ENCODE results near the gene ARHGAP9.
A peak's percentile ranks its signal among the peaks of the same experiment; 100 is the strongest.

The ARHGAP9 gene

GRCh38 chr12:57454566-57455373 is 24.9 kb downstream of the ARHGAP9 start, which contains the start of gene INHBE:
TSS of gene INHBE (plus strand) at chr12:57455307. CDS start at chr12:57455537, 230 bp downstream.
- H3K9ac ChIP-seq (ENCODE audit: low read depth, low read length), result peak within 1 kb of the TSS; percentile 51
- peak within 1 kb of the TSS; percentile 47 for H3K4me3 ChIP-seq (ENCODE audit: low read depth, low read length)
- peaks cover 39% of the 10 kb centered on the region for H3K4me1 ChIP-seq (ENCODE audit: control insufficient read depth, insufficient read depth, low read length)
- no peaks in the 10 kb centered on the region for H3K36me3 ChIP-seq (ENCODE audit: control insufficient read depth, insufficient read depth, low read length)
- H3K27me3 ChIP-seq (ENCODE audit: control insufficient read depth, insufficient read depth, low read length), result no peaks in the 10 kb centered on the region
- peak within 1 kb of the TSS; percentile 73 for H3K27ac ChIP-seq (ENCODE audit: low read depth, low read length)
- H3K9me3 ChIP-seq (ENCODE audit: control insufficient read depth, insufficient read depth, low read length), result no peaks in the 10 kb centered on the region

GRCh38 chr12:57454213-57454565 is 25.5 kb downstream of the ARHGAP9 start:
- H3K27me3 ChIP-seq (ENCODE audit: control insufficient read depth, insufficient read depth, low read length), result no peaks in the 10 kb centered on the region
- peak overlapping the region; percentile 73 for H3K27ac ChIP-seq (ENCODE audit: low read depth, low read length)
- no peaks in the 10 kb centered on the region for H3K9me3 ChIP-seq (ENCODE audit: control insufficient read depth, insufficient read depth, low read length)
- H3K4me1 ChIP-seq (ENCODE audit: control insufficient read depth, insufficient read depth, low read length), result peaks cover 39% of the 10 kb centered on the region
- no peak overlapping the region for H3K4me3 ChIP-seq (ENCODE audit: low read depth, low read length)
- peak overlapping the region; percentile 51 for H3K9ac ChIP-seq (ENCODE audit: low read depth, low read length)
- H3K36me3 ChIP-seq (ENCODE audit: control insufficient read depth, insufficient read depth, low read length), result no peaks in the 10 kb centered on the region

GRCh38 chr12:57452937-57453509 is 26.6 kb downstream of the ARHGAP9 start:
- H3K9me3 ChIP-seq (ENCODE audit: control insufficient read depth, insufficient read depth, low read length), result no peaks in the 10 kb centered on the region
- H3K4me1 ChIP-seq (ENCODE audit: control insufficient read depth, insufficient read depth, low read length), result peaks cover 31% of the 10 kb centered on the region
- no peak overlapping the region for H3K27ac ChIP-seq (ENCODE audit: low read depth, low read length)

GRCh38 chr12:57452181-57452936 is 27.3 kb downstream of the ARHGAP9 start:
- no peaks in the 10 kb centered on the region for H3K27me3 ChIP-seq (ENCODE audit: control insufficient read depth, insufficient read depth, low read length)
- H3K36me3 ChIP-seq (ENCODE audit: control insufficient read depth, insufficient read depth, low read length), result no peaks in the 10 kb centered on the region
- H3K9me3 ChIP-seq (ENCODE audit: control insufficient read depth, insufficient read depth, low read length), result no peaks in the 10 kb centered on the region
- no peak overlapping the region for H3K9ac ChIP-seq (ENCODE audit: low read depth, low read length)
- peaks cover 31% of the 10 kb centered on the region for H3K4me1 ChIP-seq (ENCODE audit: control insufficient read depth, insufficient read depth, low read length)
- no peak overlapping the region for H3K4me3 ChIP-seq (ENCODE audit: low read depth, low read length)
- no peak overlapping the region for H3K27ac ChIP-seq (ENCODE audit: low read depth, low read length)

More at GRCh38 chr12:57452937-57453509, 26.6 kb downstream of the ARHGAP9 start:
- H3K27me3 ChIP-seq (ENCODE audit: control insufficient read depth, insufficient read depth, low read length), result no peaks in the 10 kb centered on the region
- H3K36me3 ChIP-seq (ENCODE audit: control insufficient read depth, insufficient read depth, low read length), result no peaks in the 10 kb centered on the region
- no peak overlapping the region for H3K4me3 ChIP-seq (ENCODE audit: low read depth, low read length)
- H3K9ac ChIP-seq (ENCODE audit: low read depth, low read length), result no peak overlapping the region

- H3K9me3 ChIP-seq (ENCODE audit: control insufficient read depth, insufficient read depth, low read length), result no peaks in the 10 kb centered on the region
- H3K27me3 ChIP-seq (ENCODE audit: control insufficient read depth, insufficient read depth, low read length), result no peaks in the 10 kb centered on the region
- peaks cover 27% of the 10 kb centered on the region for H3K4me1 ChIP-seq (ENCODE audit: control insufficient read depth, insufficient read depth, low read length)
- no peak overlapping the region for H3K4me3 ChIP-seq (ENCODE audit: low read depth, low read length)
- H3K27ac ChIP-seq (ENCODE audit: low read depth, low read length), result no peak overlapping the region
- no peaks in the 10 kb centered on the region for H3K36me3 ChIP-seq (ENCODE audit: control insufficient read depth, insufficient read depth, low read length)
- H3K9ac ChIP-seq (ENCODE audit: low read depth, low read length), result no peak overlapping the region
Observed at GRCh38 chr12:57451233-57451778, 28.4 kb downstream of the ARHGAP9 start.

GRCh38 chr12:57450057-57450456 is 29.6 kb downstream of the ARHGAP9 start:
- no peak overlapping the region for H3K27ac ChIP-seq (ENCODE audit: low read depth, low read length)
- H3K4me3 ChIP-seq (ENCODE audit: low read depth, low read length), result no peak overlapping the region
- H3K4me1 ChIP-seq (ENCODE audit: control insufficient read depth, insufficient read depth, low read length), result peaks cover 17% of the 10 kb centered on the region
- H3K9me3 ChIP-seq (ENCODE audit: control insufficient read depth, insufficient read depth, low read length), result no peaks in the 10 kb centered on the region
- H3K36me3 ChIP-seq (ENCODE audit: control insufficient read depth, insufficient read depth, low read length), result no peaks in the 10 kb centered on the region
- H3K9ac ChIP-seq (ENCODE audit: low read depth, low read length), result no peak overlapping the region
- H3K27me3 ChIP-seq (ENCODE audit: control insufficient read depth, insufficient read depth, low read length), result no peaks in the 10 kb centered on the region

- Histone ChIP-seq H3K9me3 (ENCODE audit: control insufficient read depth, insufficient read depth, low read length) (no peaks in the 10 kb centered on the region), H3K36me3 (ENCODE audit: control insufficient read depth, insufficient read depth, low read length) (no peaks in the 10 kb centered on the region), H3K4me3 (ENCODE audit: low read depth, low read length) (no peak overlapping the region), H3K9ac (ENCODE audit: low read depth, low read length) (no peak overlapping the region), H3K27ac (ENCODE audit: low read depth, low read length) (no peak overlapping the region), H3K27me3 (ENCODE audit: control insufficient read depth, insufficient read depth, low read length) (no peaks in the 10 kb centered on the region), H3K4me1 (ENCODE audit: control insufficient read depth, insufficient read depth, low read length) (peaks cover 11% of the 10 kb centered on the region)
Observed at GRCh38 chr12:57449375-57449774, 30.3 kb downstream of the ARHGAP9 start.

- Histone ChIP-seq H3K9ac (ENCODE audit: low read depth, low read length) (no peak overlapping the region), H3K36me3 (ENCODE audit: control insufficient read depth, insufficient read depth, low read length) (no peaks in the 10 kb centered on the region), H3K27me3 (ENCODE audit: control insufficient read depth, insufficient read depth, low read length) (no peaks in the 10 kb centered on the region), H3K4me1 (ENCODE audit: control insufficient read depth, insufficient read depth, low read length) (peaks cover 11% of the 10 kb centered on the region), H3K4me3 (ENCODE audit: low read depth, low read length) (no peak overlapping the region), H3K27ac (ENCODE audit: low read depth, low read length) (no peak overlapping the region), H3K9me3 (ENCODE audit: control insufficient read depth, insufficient read depth, low read length) (no peaks in the 10 kb centered on the region)
Observed at GRCh38 chr12:57448669-57449068, 31.0 kb downstream of the ARHGAP9 start.

GRCh38 chr12:57446292-57446960 is 33.2 kb downstream of the ARHGAP9 start:
- Histone ChIP-seq H3K9ac (ENCODE audit: low read depth, low read length) (no peak overlapping the region), H3K4me1 (ENCODE audit: control insufficient read depth, insufficient read depth, low read length) (no peaks in the 10 kb centered on the region), H3K9me3 (ENCODE audit: control insufficient read depth, insufficient read depth, low read length) (no peaks in the 10 kb centered on the region), H3K36me3 (ENCODE audit: control insufficient read depth, insufficient read depth, low read length) (no peaks in the 10 kb centered on the region), H3K27ac (ENCODE audit: low read depth, low read length) (no peak overlapping the region), H3K27me3 (ENCODE audit: control insufficient read depth, insufficient read depth, low read length) (no peaks in the 10 kb centered on the region), H3K4me3 (ENCODE audit: low read depth, low read length) (no peak overlapping the region)

GRCh38 chr12:57444744-57445143 is 34.9 kb downstream of the ARHGAP9 start:
- H3K36me3 ChIP-seq (ENCODE audit: control insufficient read depth, insufficient read depth, low read length), result no peaks in the 10 kb centered on the region
- no peak overlapping the region for H3K4me3 ChIP-seq (ENCODE audit: low read depth, low read length)
- H3K4me1 ChIP-seq (ENCODE audit: control insufficient read depth, insufficient read depth, low read length), result no peaks in the 10 kb centered on the region
- H3K27me3 ChIP-seq (ENCODE audit: control insufficient read depth, insufficient read depth, low read length), result no peaks in the 10 kb centered on the region
- H3K9me3 ChIP-seq (ENCODE audit: control insufficient read depth, insufficient read depth, low read length), result no peaks in the 10 kb centered on the region
- no peak overlapping the region for H3K9ac ChIP-seq (ENCODE audit: low read depth, low read length)
- no peak overlapping the region for H3K27ac ChIP-seq (ENCODE audit: low read depth, low read length)

Data from HUES48 (cell line).